GM19455 (cell line): ENCODE measurements around the gene LHFPL2.
"Not testable (repeated sequence)": the region's sequence is repeated elsewhere in the genome, so short reads cannot be mapped to it uniquely, and the experiment has no call there.

Experiments used
- ATAC-seq: cut with Tn5 transposase; IDR thresholded peaks from one replicate; pipeline ENCODE4 v1.9.1; 2021; ENCODE audit not compliant: unreplicated experiment

Gene LHFPL2

GRCh38 chr5:78475370-78475769 lies 173.2 kb downstream of the LHFPL2 start:
- ATAC-seq = no peak

- ATAC-seq = no peak
Measured at GRCh38 chr5:78473751-78474150, 174.8 kb downstream of the LHFPL2 start.

GRCh38 chr5:78472469-78473106 lies 176.0 kb downstream of the LHFPL2 start:
- ATAC-seq = no peak

- ATAC-seq = no peak
Measured at GRCh38 chr5:78471896-78472295, 176.7 kb downstream of the LHFPL2 start.

- no peak for ATAC-seq
Measured at GRCh38 chr5:78467752-78468357, 180.7 kb downstream of the LHFPL2 start.

GRCh38 chr5:78467140-78467539 lies 181.4 kb downstream of the LHFPL2 start:
- ATAC-seq = no peak

GRCh38 chr5:78458843-78459242 lies 189.7 kb downstream of the LHFPL2 start:
- ATAC-seq = no peak

- not testable (repeated sequence) for ATAC-seq
Measured at GRCh38 chr5:78457507-78457906, 191.1 kb downstream of the LHFPL2 start.

- no peak for ATAC-seq
Measured at GRCh38 chr5:78449103-78449502, 199.5 kb downstream of the LHFPL2 start.

GRCh38 chr5:78447775-78448424 lies 200.7 kb downstream of the LHFPL2 start:
- ATAC-seq = no peak
